ENCODE data around the gene ANKS3. TPM values are rescaled to one million over a fixed set of nuclear protein-coding genes. Genes with fewer than 3 reads are reported as not detected.

The ANKS3 gene
- total RNA-seq, 1 experiment from 2014 or later = 25.5 TPM

- H3K4me1 ChIP-seq (ENCODE audit: control insufficient read depth in 1 of 2, insufficient read depth in 2 of 2, low read length in 2 of 2) = peaks cover 0 to 7% of the 10 kb centered on the region in 2 experiments; a peak in 1 of 4 replicates
- H3K27me3 ChIP-seq (ENCODE audit: insufficient read depth, low read length) = no peaks in the 10 kb centered on the region
- ChIA-PET RAD21 (ENCODE audit: low non-redundant PET in 1 of 2, low total read pairs in 2 of 2, uncharacterized antibody in 2 of 2, unreplicated experiment in 2 of 2) (no interaction called here), POLR2A (interaction anchor here (0.6 kb wide), 1 partner anchor 84 kb away, joined by 3 read pairs; no protein-coding TSS in a partner anchor), CTCF (no interaction called here)
- H2AFZ ChIP-seq (ENCODE audit: low read depth, low read length, poor library complexity, severe bottlenecking) = no peak overlapping the region
- no peak overlapping the region for H3K4me2 ChIP-seq (ENCODE audit: low read length)
- TF ChIP-seq SP1 (IDR thresholded peaks at IDR 0.05; ENCODE audit: low read depth) = no peak
- TF ChIP-seq MAX (IDR thresholded peaks at IDR 0.05) = no peak
- no peak for TF ChIP-seq POLR2AphosphoS5 (IDR thresholded peaks at IDR 0.05; ENCODE audit: low read depth, low read length)
- no peak for TF ChIP-seq SIN3A (IDR thresholded peaks at IDR 0.05; ENCODE audit: low read depth)
- no peak for TF ChIP-seq YY1 (IDR thresholded peaks at IDR 0.05; ENCODE audit: extremely low read depth, insufficient replicate concordance, low read depth, low read length)
- no peak for TF ChIP-seq ZNF274 (IDR thresholded peaks at IDR 0.05; ENCODE audit: low read depth, low read length)
- no peak for TF ChIP-seq EGR1 (IDR thresholded peaks at IDR 0.05; ENCODE audit: low read depth)
- no peak for TF ChIP-seq JUND (IDR thresholded peaks at IDR 0.05)
- TF ChIP-seq EZH2phosphoT487 (IDR thresholded peaks at IDR 0.05; ENCODE audit: borderline replicate concordance) = no peak
- no peak for TF ChIP-seq CTCF (IDR thresholded peaks at IDR 0.05 in 2 of 3, conservative IDR thresholded peaks at IDR 0.05 in 1 of 3; ENCODE audit: borderline replicate concordance in 1 of 3, insufficient read depth in 1 of 3, low read depth in 2 of 3, low read length in 2 of 3)
- no peak for TF ChIP-seq POLR2A (IDR thresholded peaks at IDR 0.05; ENCODE audit: borderline replicate concordance, extremely low read depth, insufficient read depth, insufficient read length)
- no peak for TF ChIP-seq CEBPB (IDR thresholded peaks at IDR 0.05; ENCODE audit: low read depth)
- TF ChIP-seq REST (IDR thresholded peaks at IDR 0.05; ENCODE audit: low read depth) = no peak
- no peak for TF ChIP-seq EZH2 (IDR thresholded peaks at IDR 0.05)
- no peak for TF ChIP-seq CBX3 (IDR thresholded peaks at IDR 0.05; ENCODE audit: low read depth)
- TF ChIP-seq TCF7L2 (IDR thresholded peaks at IDR 0.05; ENCODE audit: borderline replicate concordance, extremely low read depth, insufficient read depth, insufficient read length) = no peak
- no peak for TF ChIP-seq ZFX (IDR thresholded peaks at IDR 0.05)
- TF ChIP-seq FOSL1 (IDR thresholded peaks at IDR 0.05; ENCODE audit: low read depth) = no peak
- H3K27ac ChIP-seq (ENCODE audit: low read depth, low read length) = no peak overlapping the region
- no peaks in the 10 kb centered on the region; the same call in 1 of the 2 replicates for H3K79me2 ChIP-seq (ENCODE audit: insufficient read depth, low read length)
- intact Hi-C loops (cut with micrococcal nuclease) = no loop called here
- DNase-seq (ENCODE audit: low read depth, low spot score) (no peak), ATAC-seq (no peak)
- no TSS peak for BruUV-seq (replicated peaks)
- no peak overlapping the region for H3K9ac ChIP-seq (ENCODE audit: low read length)
- peaks cover 14 to 15% of the 10 kb centered on the region in 2 experiments; a peak in 3 of 4 replicates for H3K36me3 ChIP-seq (ENCODE audit: control insufficient read depth in 1 of 2, insufficient read depth in 2 of 2, low read length in 2 of 2)
- H3K9me2 ChIP-seq (ENCODE audit: insufficient read depth) = no peaks in the 10 kb centered on the region
- no peaks in the 10 kb centered on the region for H4K20me1 ChIP-seq (ENCODE audit: insufficient read depth)
- H3K4me3 ChIP-seq (replicated peaks in 1 of 2; ENCODE audit: low read depth in 1 of 2, low read length in 2 of 2) = no peak overlapping the region
- H3K9me3 ChIP-seq (ENCODE audit: control insufficient read depth in 1 of 2, insufficient read depth in 1 of 2, low read depth in 1 of 2, low read length in 2 of 2) = no peaks in the 10 kb centered on the region
Measured at GRCh38 chr16:4699046-4699556, 35.0 kb downstream of the ANKS3 start.
